ENCODE results near the gene AKAP11.

DNA sequence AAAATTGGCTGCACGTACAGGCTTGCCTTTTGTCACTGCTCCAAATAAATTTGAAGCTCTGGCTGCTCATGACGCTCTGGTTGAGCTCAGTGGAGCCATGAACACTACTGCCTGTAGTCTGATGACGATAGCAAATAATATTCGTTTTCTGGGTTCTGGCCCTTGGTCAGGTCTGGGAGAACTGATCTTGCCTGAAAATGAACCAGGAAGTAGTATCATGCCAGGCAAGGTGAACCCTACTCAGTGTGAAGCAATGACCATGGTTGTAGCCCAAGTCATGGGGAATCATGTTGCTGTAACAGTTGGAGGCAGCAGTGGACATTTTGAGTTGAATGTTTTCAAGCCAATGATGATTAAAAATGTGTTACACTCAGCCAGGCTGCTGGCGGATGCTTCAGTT, 16.1 kb upstream of the AKAP11 start:
- TF ChIP-seq, protein P1, sequence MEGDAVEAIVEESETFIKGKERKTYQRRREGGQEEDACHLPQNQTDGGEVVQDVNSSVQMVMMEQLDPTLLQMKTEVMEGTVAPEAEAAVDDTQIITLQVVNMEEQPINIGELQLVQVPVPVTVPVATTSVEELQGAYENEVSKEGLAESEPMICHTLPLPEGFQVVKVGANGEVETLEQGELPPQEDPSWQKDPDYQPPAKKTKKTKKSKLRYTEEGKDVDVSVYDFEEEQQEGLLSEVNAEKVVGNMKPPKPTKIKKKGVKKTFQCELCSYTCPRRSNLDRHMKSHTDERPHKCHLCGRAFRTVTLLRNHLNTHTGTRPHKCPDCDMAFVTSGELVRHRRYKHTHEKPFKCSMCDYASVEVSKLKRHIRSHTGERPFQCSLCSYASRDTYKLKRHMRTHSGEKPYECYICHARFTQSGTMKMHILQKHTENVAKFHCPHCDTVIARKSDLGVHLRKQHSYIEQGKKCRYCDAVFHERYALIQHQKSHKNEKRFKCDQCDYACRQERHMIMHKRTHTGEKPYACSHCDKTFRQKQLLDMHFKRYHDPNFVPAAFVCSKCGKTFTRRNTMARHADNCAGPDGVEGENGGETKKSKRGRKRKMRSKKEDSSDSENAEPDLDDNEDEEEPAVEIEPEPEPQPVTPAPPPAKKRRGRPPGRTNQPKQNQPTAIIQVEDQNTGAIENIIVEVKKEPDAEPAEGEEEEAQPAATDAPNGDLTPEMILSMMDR (IDR thresholded peaks at IDR 0.05): no peak
- TF ChIP-seq POLR2A (IDR thresholded peaks at IDR 0.05) (no peak), EP300 (IDR thresholded peaks at IDR 0.05) (no peak), POLR2AphosphoS5 (IDR thresholded peaks at IDR 0.05) (no peak)
